GM11168 (cell line): ENCODE data around the gene PRELP.

Source experiments
- in situ Hi-C: fragments of 300-500 bp; cut with MboI; formaldehyde crosslinking; loops from one replicate; pipeline ENCODE4 v1.12.0; 2022; ENCODE audit warnings: low sequenced_read_pairs; ENCODE audit not compliant: unreplicated experiment

PRELP gene

GRCh38 chr1:203519896-203520295, 44.3 kb downstream of the PRELP start:
- in situ Hi-C loops, result no loop called here

GRCh38 chr1:203520315-203520714, 44.7 kb downstream of the PRELP start:
- in situ Hi-C loops, result no loop called here

GRCh38 chr1:203521074-203521794, 45.6 kb downstream of the PRELP start:
- in situ Hi-C loops, result no loop called here

- in situ Hi-C loops, result no loop called here
Observed at GRCh38 chr1:203521812-203522211, 46.2 kb downstream of the PRELP start.

GRCh38 chr1:203522237-203522636, 46.6 kb downstream of the PRELP start:
- in situ Hi-C loops, result no loop called here

- in situ Hi-C loops, result no loop called here
Observed at GRCh38 chr1:203523667-203524066, 48.1 kb downstream of the PRELP start.

GRCh38 chr1:203524152-203524551, 48.5 kb downstream of the PRELP start:
- in situ Hi-C loops, result no loop called here

GRCh38 chr1:203524824-203525223, 49.2 kb downstream of the PRELP start:
- in situ Hi-C loops, result no loop called here

GRCh38 chr1:203525685-203526084, 50.1 kb downstream of the PRELP start:
- in situ Hi-C loops, result no loop called here

GRCh38 chr1:203526130-203526529, 50.5 kb downstream of the PRELP start:
- in situ Hi-C loops, result no loop called here

- in situ Hi-C loops, result no loop called here
Observed at GRCh38 chr1:203526572-203526971, 51.0 kb downstream of the PRELP start.

- in situ Hi-C loops, result no loop called here
Observed at GRCh38 chr1:203527013-203527412, 51.4 kb downstream of the PRELP start.

- in situ Hi-C loops, result no loop called here
Observed at GRCh38 chr1:203528063-203528462, 52.5 kb downstream of the PRELP start.

GRCh38 chr1:203528976-203529835, 53.6 kb downstream of the PRELP start:
- in situ Hi-C loops, result no loop called here

- in situ Hi-C loops, result no loop called here
Observed at GRCh38 chr1:203531063-203531462, 55.5 kb downstream of the PRELP start.

GRCh38 chr1:203534012-203534411, 58.4 kb downstream of the PRELP start:
- in situ Hi-C loops, result no loop called here

- in situ Hi-C loops, result no loop called here
Observed at GRCh38 chr1:203534526-203534925, 58.9 kb downstream of the PRELP start.

GRCh38 chr1:203536575-203536974, 61.0 kb downstream of the PRELP start:
- in situ Hi-C loops, result no loop called here

GRCh38 chr1:203536980-203537455, 61.4 kb downstream of the PRELP start:
- in situ Hi-C loops, result no loop called here

- in situ Hi-C loops, result no loop called here
Observed at GRCh38 chr1:203537806-203538464, 62.3 kb downstream of the PRELP start.

GRCh38 chr1:203538726-203539125, 63.1 kb downstream of the PRELP start:
- in situ Hi-C loops, result no loop called here
